ENCODE measurements around the gene PPM1G. TPM values are rescaled to one million over a fixed set of nuclear protein-coding genes. Genes with fewer than 3 reads are reported as not detected.
A peak's percentile ranks its signal among the peaks of the same experiment; 100 is the strongest.
"Not testable (repeated sequence)": the region's sequence is repeated elsewhere in the genome, so short reads cannot be mapped to it uniquely, and the experiment has no call there.

The PPM1G gene
- polyA plus RNA-seq, 3 donors from 2014 or later: 71.3 to 116 (median 104) TPM

- peaks cover 42 to 57% of the 10 kb centered on the region in 2 donors for H3K4me1 Mint-ChIP-seq
- H3K4me3 Mint-ChIP-seq: peak overlapping the region; percentile 95 to 98 (median 95)
- peak; percentile 77 to 83 (median 82) for DNase-seq
- peaks cover 9 to 11% (median 10%) of the 10 kb centered on the region in 3 donors for H3K36me3 Mint-ChIP-seq
- peaks cover 2 to 16% (median 8%) of the 10 kb centered on the region in 3 donors for H3K27me3 Mint-ChIP-seq (ENCODE audit: low read depth in 3 of 3)
- H3K9me3 Mint-ChIP-seq: no peaks in the 10 kb centered on the region
- H3K27ac Mint-ChIP-seq: peak overlapping the region; percentile 88 to 96 (median 94)
Measured at GRCh38 chr2:27428978-27429541, 19.7 kb upstream of the PPM1G start.

- H3K4me1 Mint-ChIP-seq: peaks cover 38 to 51% of the 10 kb centered on the region in 2 donors
Measured at GRCh38 chr2:27428213-27428977, 19.0 kb upstream of the PPM1G start, which contains the start of gene NRBP1. NRBP1 (plus strand) TSS chr2:27428631; CDS start chr2:27433274, 4,643 bp downstream.

GRCh38 chr2:27427863-27428212, 18.4 kb upstream of the PPM1G start:
- Mint-ChIP-seq H3K9me3 (no peaks in the 10 kb centered on the region), H3K4me1 (peaks cover 34 to 45% of the 10 kb centered on the region in 2 donors), H3K36me3 (no peaks in the 10 kb centered on the region), H3K27me3 (ENCODE audit: low read depth in 3 of 3) (peaks cover 2 to 16% (median 8%) of the 10 kb centered on the region in 3 donors), H3K4me3 (peak overlapping the region; percentile 94 to 98 (median 98)), H3K27ac (peak overlapping the region; percentile 88 to 98 (median 96))
- DNase-seq: no peak

More at GRCh38 chr2:27428213-27428977, 19.0 kb upstream of the PPM1G start, which contains the start of gene NRBP1:
- no peaks in the 10 kb centered on the region for H3K9me3 Mint-ChIP-seq
- peaks cover 2 to 16% (median 8%) of the 10 kb centered on the region in 3 donors for H3K27me3 Mint-ChIP-seq (ENCODE audit: low read depth in 3 of 3)
- peak within 1 kb of the TSS; percentile 88 to 98 (median 96) for H3K27ac Mint-ChIP-seq
- peak; percentile 88 to 89 (median 88) for DNase-seq
- peaks cover 3 to 4% (median 4%) of the 10 kb centered on the region in 3 donors for H3K36me3 Mint-ChIP-seq
- H3K4me3 Mint-ChIP-seq: peak within 1 kb of the TSS; percentile 95 to 98 (median 98)

GRCh38 chr2:27425039-27425438, 15.6 kb upstream of the PPM1G start:
- not testable (repeated sequence) for H3K4me3 Mint-ChIP-seq, H3K36me3 Mint-ChIP-seq, H3K27ac Mint-ChIP-seq, H3K9me3 Mint-ChIP-seq, DNase-seq
- Mint-ChIP-seq H3K4me1 (peaks cover 17 to 20% of the 10 kb centered on the region in 2 donors), H3K27me3 (ENCODE audit: low read depth in 3 of 3) (peaks cover 2 to 16% (median 6%) of the 10 kb centered on the region in 3 donors)

GRCh38 chr2:27422958-27423357, 13.6 kb upstream of the PPM1G start:
- Mint-ChIP-seq H3K27me3 (ENCODE audit: low read depth in 3 of 3) (peaks cover 0 to 1% (median 0%) of the 10 kb centered on the region in 3 donors), H3K36me3 (no peaks in the 10 kb centered on the region), H3K4me1 (peaks cover 4 to 7% of the 10 kb centered on the region in 2 donors), H3K4me3 (no peak overlapping the region), H3K27ac (no peak overlapping the region), H3K9me3 (no peaks in the 10 kb centered on the region)
- no peak for DNase-seq

GRCh38 chr2:27421660-27422250, 12.4 kb upstream of the PPM1G start:
- Mint-ChIP-seq H3K27ac (peak overlapping the region in 1 of 6 donors; percentile 6), H3K4me3 (no peak overlapping the region), H3K4me1 (no peaks in the 10 kb centered on the region)

GRCh38 chr2:27420996-27421395, 11.6 kb upstream of the PPM1G start:
- Mint-ChIP-seq H3K4me3 (no peak overlapping the region), H3K27ac (no peak overlapping the region), H3K36me3 (no peaks in the 10 kb centered on the region)

More at GRCh38 chr2:27421660-27422250, 12.4 kb upstream of the PPM1G start:
- Mint-ChIP-seq H3K9me3 (no peaks in the 10 kb centered on the region), H3K36me3 (no peaks in the 10 kb centered on the region), H3K27me3 (ENCODE audit: low read depth in 3 of 3) (peaks cover 0 to under 1% (median 0%) of the 10 kb centered on the region in 3 donors)
- no peak for DNase-seq

GRCh38 chr2:27416151-27416550, 6.8 kb upstream of the PPM1G start:
- H3K27me3 Mint-ChIP-seq (ENCODE audit: low read depth in 3 of 3): peaks cover 3 to 5% (median 4%) of the 10 kb centered on the region in 3 donors
- no peaks in the 10 kb centered on the region for H3K9me3 Mint-ChIP-seq
- H3K27ac Mint-ChIP-seq: no peak overlapping the region
- no peak for DNase-seq
- no peak overlapping the region for H3K4me3 Mint-ChIP-seq
- H3K4me1 Mint-ChIP-seq: peaks cover 0 to 3% of the 10 kb centered on the region in 2 donors
- no peaks in the 10 kb centered on the region for H3K36me3 Mint-ChIP-seq

More at GRCh38 chr2:27420996-27421395, 11.6 kb upstream of the PPM1G start:
- no peak for DNase-seq
- Mint-ChIP-seq H3K4me1 (no peaks in the 10 kb centered on the region), H3K27me3 (ENCODE audit: low read depth in 3 of 3) (peaks cover 0 to 2% (median 0%) of the 10 kb centered on the region in 3 donors), H3K9me3 (no peaks in the 10 kb centered on the region)

- H3K27me3 Mint-ChIP-seq (ENCODE audit: low read depth in 3 of 3): peaks cover 5 to 8% (median 8%) of the 10 kb centered on the region in 3 donors
- H3K4me3 Mint-ChIP-seq: no peak overlapping the region
- H3K36me3 Mint-ChIP-seq: no peaks in the 10 kb centered on the region
Measured at GRCh38 chr2:27412419-27413152, 3.2 kb upstream of the PPM1G start.

GRCh38 chr2:27408601-27409320, 630 bp downstream of the PPM1G start:
- Mint-ChIP-seq H3K4me3 (peak overlapping the region; percentile 82 to 92 (median 86)), H3K4me1 (peaks cover 33% of the 10 kb centered on the region in 2 donors), H3K9me3 (no peaks in the 10 kb centered on the region), H3K36me3 (no peaks in the 10 kb centered on the region), H3K27ac (peak overlapping the region; percentile 69 to 90 (median 89)), H3K27me3 (ENCODE audit: low read depth in 3 of 3) (peaks cover 5 to 8% (median 7%) of the 10 kb centered on the region in 3 donors)
- no peak for DNase-seq

More at GRCh38 chr2:27412419-27413152, 3.2 kb upstream of the PPM1G start:
- Mint-ChIP-seq H3K9me3 (no peaks in the 10 kb centered on the region), H3K4me1 (peaks cover 17 to 20% of the 10 kb centered on the region in 2 donors), H3K27ac (peak overlapping the region in 1 of 6 donors; percentile 17)
- no peak for DNase-seq

- Mint-ChIP-seq H3K9me3 (no peaks in the 10 kb centered on the region), H3K27me3 (ENCODE audit: low read depth in 3 of 3) (peaks cover 4 to 8% (median 7%) of the 10 kb centered on the region in 3 donors), H3K27ac (peak overlapping the region; percentile 69 to 90 (median 89)), H3K36me3 (no peaks in the 10 kb centered on the region), H3K4me1 (peaks cover 37% of the 10 kb centered on the region in 2 donors), H3K4me3 (peak overlapping the region; percentile 82 to 92 (median 86))
- no peak for DNase-seq
Measured at GRCh38 chr2:27407798-27408491, 1.4 kb downstream of the PPM1G start.
